SU-DHL-6 (cell line): Measurements from ENCODE around the gene OR5T2.
"Not testable (repeated sequence)": the region's sequence is repeated elsewhere in the genome, so short reads cannot be mapped to it uniquely, and the experiment has no call there.

ENCODE experiments used
- H2AFZ ChIP-seq: fragments of 200-600 bp; sonication (generic); 2 replicates; pipeline ENCODE4 v1.6.1; 2014; ENCODE audit warnings: low read depth, mild to moderate bottlenecking, moderate library complexity, mixed read lengths, antibody characterized with exemption, low read length; ENCODE audit not compliant: severe bottlenecking
- H3F3A ChIP-seq: fragments of 200-600 bp; shearing (Covaris generic); 2 replicates; pipeline ENCODE4 v1.6.0; 2016; ENCODE audit warnings: antibody characterized with exemption, mild to moderate bottlenecking; ENCODE audit not compliant: insufficient read depth
- H3K27ac ChIP-seq: fragments of 200-600 bp; sonication (generic); 2 replicates; pipeline ENCODE4 v1.5.1; 2016; ENCODE audit warnings: low read depth, mild to moderate bottlenecking, low read length, moderate library complexity, mixed read lengths
- H3K27me3 ChIP-seq: fragments of 200-600 bp; sonication (generic), shearing (Covaris generic); 2 replicates; pipeline ENCODE4 v1.6.0; 2014; ENCODE audit warnings: mild to moderate bottlenecking, low read length
- H3K36me3 ChIP-seq: fragments of 200-600 bp; sonication (generic); 2 replicates; pipeline ENCODE4 v1.6.1; 2014; ENCODE audit warnings: mild to moderate bottlenecking, low read length, mixed read lengths
- H3K4me2 ChIP-seq: fragments of 300-600, 200-600 bp; shearing (Covaris generic), sonication (generic); 2 replicates; pipeline ENCODE4 v1.6.0; 2014; ENCODE audit warnings: low read length, low read depth, mild to moderate bottlenecking; ENCODE audit not compliant: poor library complexity, severe bottlenecking
- H3K4me3 ChIP-seq: fragments of 200-600 bp; sonication (generic); 2 replicates; pipeline ENCODE4 v1.5.1; 2014; ENCODE audit warnings: antibody characterized with exemption, low read length, mild to moderate bottlenecking, mixed read lengths; ENCODE audit not compliant: insufficient read depth, poor library complexity, severe bottlenecking
- H3K79me2 ChIP-seq: fragments of 200-600 bp; sonication (generic); 2 replicates; pipeline ENCODE4 v1.6.1; 2014; ENCODE audit warnings: mild to moderate bottlenecking, low read length, moderate library complexity; ENCODE audit not compliant: insufficient read depth
- H3K9ac ChIP-seq: fragments of 200-600 bp; sonication (generic); 2 replicates; pipeline ENCODE4 v1.7.0; 2014; ENCODE audit warnings: mild to moderate bottlenecking, low read length
- H3K9me2 ChIP-seq: fragments of 200-600 bp; sonication (generic); replicated peaks from 2 replicates; pipeline ENCODE4 v1.6.1; 2014; ENCODE audit warnings: low read length; ENCODE audit not compliant: insufficient read depth
- H3K9me3 ChIP-seq: fragments of 200-600 bp; sonication (generic); 2 replicates; pipeline ENCODE4 v1.6.1; 2014; ENCODE audit warnings: low read length, mixed read lengths; ENCODE audit not compliant: insufficient read depth
- H4K20me1 ChIP-seq: fragments of 200-600 bp; sonication (generic); 2 replicates; pipeline ENCODE4 v1.6.1; 2014; ENCODE audit warnings: low read depth, mild to moderate bottlenecking, antibody characterized with exemption, low read length, moderate library complexity, mixed read lengths
- CTCF ChIP-seq: fragments of 200-600 bp; sonication (generic); IDR thresholded peaks from one replicate; pipeline ENCODE4 v1.5.1; 2017; ENCODE audit warnings: antibody characterized with exemption, mild to moderate bottlenecking, low read length, moderate library complexity; ENCODE audit not compliant: insufficient read depth, poor library complexity, severe bottlenecking
- EZH2phosphoT487 ChIP-seq: fragments of 200-600 bp; sonication (generic), shearing (Covaris generic); conservative IDR thresholded peaks from 2 replicates; pipeline ENCODE4 v1.6.1; 2018; ENCODE audit warnings: mild to moderate bottlenecking, antibody characterized with exemption, low read length, moderate library complexity, mixed read lengths

OR5T2 gene

GRCh38 chr11:56251954-56252353 lies 17.9 kb upstream of the OR5T2 start, which contains the start of gene OR5T3:
Gene OR5T3, plus strand, starts transcription at chr11:56252254. Its CDS starts 0 bp downstream, at chr11:56252254.
- no peaks in the 10 kb centered on the region for H3K36me3 ChIP-seq
- no peak within 1 kb of the TSS for H3K4me2 ChIP-seq
- no peaks in the 10 kb centered on the region for H3K27me3 ChIP-seq
- H4K20me1 ChIP-seq = no peaks in the 10 kb centered on the region
- no peaks in the 10 kb centered on the region for H3K9me3 ChIP-seq
- H3K79me2 ChIP-seq = no peaks in the 10 kb centered on the region
- H3K27ac ChIP-seq = no peak within 1 kb of the TSS
- TF ChIP-seq EZH2phosphoT487 (no peak), CTCF (no peak)
- no peaks in the 10 kb centered on the region for H3K9me2 ChIP-seq
- no peak within 1 kb of the TSS for H3K4me3 ChIP-seq
- no peaks in the 10 kb centered on the region for H3F3A ChIP-seq
- no peak within 1 kb of the TSS for H3K9ac ChIP-seq
- H2AFZ ChIP-seq = no peak within 1 kb of the TSS

- H3K27me3 ChIP-seq, H3K36me3 ChIP-seq, H3K79me2 ChIP-seq, H3F3A ChIP-seq, H4K20me1 ChIP-seq, H2AFZ ChIP-seq, H3K9me3 ChIP-seq, H3K27ac ChIP-seq, H3K4me3 ChIP-seq, H3K4me2 ChIP-seq, H3K9me2 ChIP-seq, H3K9ac ChIP-seq: not testable (repeated sequence)
Measured at GRCh38 chr11:56219735-56220134, 14.3 kb downstream of the OR5T2 start.

GRCh38 chr11:56214537-56214936 lies 19.5 kb downstream of the OR5T2 start:
- H3K4me2 ChIP-seq = no peak overlapping the region
- no peaks in the 10 kb centered on the region for H3K27me3 ChIP-seq
- no peak overlapping the region for H2AFZ ChIP-seq
- no peaks in the 10 kb centered on the region for H3K36me3 ChIP-seq
- no peaks in the 10 kb centered on the region for H3K9me3 ChIP-seq
- no peak overlapping the region for H3K9ac ChIP-seq
- no peaks in the 10 kb centered on the region for H4K20me1 ChIP-seq
- no peak for TF ChIP-seq CTCF
- H3K4me3 ChIP-seq = no peak overlapping the region
- H3K79me2 ChIP-seq = no peaks in the 10 kb centered on the region
- no peak overlapping the region for H3K27ac ChIP-seq
- H3F3A ChIP-seq = no peaks in the 10 kb centered on the region
- no peaks in the 10 kb centered on the region for H3K9me2 ChIP-seq

GRCh38 chr11:56207790-56208189 lies 26.3 kb downstream of the OR5T2 start:
- Histone ChIP-seq H3K9me2 (no peaks in the 10 kb centered on the region), H4K20me1 (no peaks in the 10 kb centered on the region), H2AFZ (no peak overlapping the region), H3K4me2 (no peak overlapping the region), H3F3A (no peaks in the 10 kb centered on the region), H3K9ac (no peak overlapping the region), H3K4me3 (no peak overlapping the region), H3K79me2 (no peaks in the 10 kb centered on the region), H3K9me3 (no peaks in the 10 kb centered on the region), H3K27ac (no peak overlapping the region), H3K27me3 (no peaks in the 10 kb centered on the region), H3K36me3 (no peaks in the 10 kb centered on the region)
- no peak for TF ChIP-seq EZH2phosphoT487
- TF ChIP-seq CTCF = no peak
